ENCODE data around the gene KCNG2. TPM values are rescaled to one million over a fixed set of nuclear protein-coding genes. Genes with fewer than 3 reads are reported as not detected.

The KCNG2 gene
- total RNA-seq, 1 experiment from 2014 or later = not detected

- no peak overlapping the region for H3K27ac ChIP-seq
- no peaks in the 10 kb centered on the region for H3K36me3 ChIP-seq
- H3K27me3 ChIP-seq = no peaks in the 10 kb centered on the region
- H3K4me3 ChIP-seq = no peak overlapping the region
- H3K4me1 ChIP-seq = no peaks in the 10 kb centered on the region
- DNase-seq = no peak
- no peaks in the 10 kb centered on the region for H3K9me3 ChIP-seq (replicated peaks)
Measured at GRCh38 chr18:79826966-79827365, 29.2 kb downstream of the KCNG2 start.

GRCh38 chr18:79828258-79828657 is 30.5 kb downstream of the KCNG2 start:
- DNase-seq = no peak
- Histone ChIP-seq H3K27ac (no peak overlapping the region), H3K4me1 (no peaks in the 10 kb centered on the region), H3K4me3 (no peak overlapping the region), H3K27me3 (no peaks in the 10 kb centered on the region), H3K9me3 (replicated peaks) (no peaks in the 10 kb centered on the region), H3K36me3 (no peaks in the 10 kb centered on the region)

- no peak for DNase-seq
- H3K4me1 ChIP-seq = no peaks in the 10 kb centered on the region
- H3K27me3 ChIP-seq = no peaks in the 10 kb centered on the region
- H3K36me3 ChIP-seq = no peaks in the 10 kb centered on the region
- no peak overlapping the region for H3K4me3 ChIP-seq
- H3K9me3 ChIP-seq (replicated peaks) = no peaks in the 10 kb centered on the region
- H3K27ac ChIP-seq = no peak overlapping the region
Measured at GRCh38 chr18:79829136-79829854, 31.6 kb downstream of the KCNG2 start.

- Histone ChIP-seq H3K36me3 (no peaks in the 10 kb centered on the region), H3K4me3 (no peak overlapping the region), H3K27ac (no peak overlapping the region), H3K27me3 (no peaks in the 10 kb centered on the region), H3K4me1 (no peaks in the 10 kb centered on the region), H3K9me3 (replicated peaks) (no peaks in the 10 kb centered on the region)
- DNase-seq = no peak
Measured at GRCh38 chr18:79832169-79832568, 34.4 kb downstream of the KCNG2 start.

- Histone ChIP-seq H3K9me3 (replicated peaks) (no peaks in the 10 kb centered on the region), H3K36me3 (no peaks in the 10 kb centered on the region), H3K27ac (no peak overlapping the region), H3K4me3 (no peak overlapping the region), H3K4me1 (no peaks in the 10 kb centered on the region), H3K27me3 (no peaks in the 10 kb centered on the region)
- no peak for DNase-seq
Measured at GRCh38 chr18:79834834-79835233, 37.1 kb downstream of the KCNG2 start.

- no peak for DNase-seq
Measured at GRCh38 chr18:79841936-79842335, 44.2 kb downstream of the KCNG2 start.

GRCh38 chr18:79844999-79845563 is 47.3 kb downstream of the KCNG2 start:
- Histone ChIP-seq H3K4me1 (peaks cover 3% of the 10 kb centered on the region; the same call in 1 of the 2 replicates), H3K27ac (no peak overlapping the region), H3K9me3 (replicated peaks) (no peaks in the 10 kb centered on the region), H3K27me3 (no peaks in the 10 kb centered on the region), H3K36me3 (no peaks in the 10 kb centered on the region), H3K4me3 (no peak overlapping the region)
- DNase-seq = no peak

More at GRCh38 chr18:79841936-79842335, 44.2 kb downstream of the KCNG2 start:
- Histone ChIP-seq H3K36me3 (no peaks in the 10 kb centered on the region), H3K9me3 (replicated peaks) (no peaks in the 10 kb centered on the region), H3K4me1 (no peaks in the 10 kb centered on the region), H3K27me3 (no peaks in the 10 kb centered on the region), H3K4me3 (no peak overlapping the region), H3K27ac (no peak overlapping the region)

GRCh38 chr18:79846936-79847557 is 49.3 kb downstream of the KCNG2 start:
- DNase-seq = peak in 1 of 2 experiments; percentile 13
- no peaks in the 10 kb centered on the region for H3K27me3 ChIP-seq
- H3K4me1 ChIP-seq = peaks cover 3% of the 10 kb centered on the region; the same call in 1 of the 2 replicates
- H3K27ac ChIP-seq = no peak overlapping the region
- no peak overlapping the region for H3K4me3 ChIP-seq
- H3K9me3 ChIP-seq (replicated peaks) = no peaks in the 10 kb centered on the region
- H3K36me3 ChIP-seq = no peaks in the 10 kb centered on the region

- Histone ChIP-seq H3K27me3 (no peaks in the 10 kb centered on the region), H3K9me3 (replicated peaks) (no peaks in the 10 kb centered on the region), H3K36me3 (no peaks in the 10 kb centered on the region), H3K4me1 (peaks cover 3% of the 10 kb centered on the region; the same call in 1 of the 2 replicates), H3K4me3 (no peak overlapping the region), H3K27ac (peak overlapping the region; percentile 51; the same call in 1 of the 2 replicates)
- DNase-seq = peak in 1 of 2 experiments; percentile 16
Measured at GRCh38 chr18:79847606-79848293, 50.0 kb downstream of the KCNG2 start.

- H3K36me3 ChIP-seq = no peaks in the 10 kb centered on the region
- no peak overlapping the region for H3K4me3 ChIP-seq
- no peaks in the 10 kb centered on the region for H3K27me3 ChIP-seq
- peaks cover 3% of the 10 kb centered on the region; the same call in 1 of the 2 replicates for H3K4me1 ChIP-seq
- no peaks in the 10 kb centered on the region for H3K9me3 ChIP-seq (replicated peaks)
- H3K27ac ChIP-seq = peak overlapping the region; percentile 51
- DNase-seq = no peak
Measured at GRCh38 chr18:79848294-79848578, 50.5 kb downstream of the KCNG2 start.

GRCh38 chr18:79848579-79849327 is 51.0 kb downstream of the KCNG2 start:
- Histone ChIP-seq H3K4me3 (peak overlapping the region; percentile 25), H3K27ac (peak overlapping the region; percentile 51), H3K27me3 (no peaks in the 10 kb centered on the region), H3K9me3 (replicated peaks) (no peaks in the 10 kb centered on the region), H3K36me3 (no peaks in the 10 kb centered on the region), H3K4me1 (peaks cover 3% of the 10 kb centered on the region; the same call in 1 of the 2 replicates)
- peak; percentile 39 to 54 for DNase-seq

- no peak for DNase-seq
- no peaks in the 10 kb centered on the region for H3K27me3 ChIP-seq
- H3K9me3 ChIP-seq (replicated peaks) = no peaks in the 10 kb centered on the region
- H3K4me3 ChIP-seq = no peak overlapping the region
- peak overlapping the region; percentile 51; the same call in 1 of the 2 replicates for H3K27ac ChIP-seq
- H3K4me1 ChIP-seq = peaks cover 3% of the 10 kb centered on the region; the same call in 1 of the 2 replicates
- no peaks in the 10 kb centered on the region for H3K36me3 ChIP-seq
Measured at GRCh38 chr18:79849328-79850207, 51.8 kb downstream of the KCNG2 start.

- no peaks in the 10 kb centered on the region for H3K27me3 ChIP-seq
- H3K4me1 ChIP-seq = peaks cover 3% of the 10 kb centered on the region; the same call in 1 of the 2 replicates
- H3K27ac ChIP-seq = no peak overlapping the region
- DNase-seq = no peak
- no peak overlapping the region for H3K4me3 ChIP-seq
- H3K9me3 ChIP-seq (replicated peaks) = no peaks in the 10 kb centered on the region
- no peaks in the 10 kb centered on the region for H3K36me3 ChIP-seq
Measured at GRCh38 chr18:79850731-79851130, 53.0 kb downstream of the KCNG2 start.

GRCh38 chr18:79851489-79851888 is 53.8 kb downstream of the KCNG2 start:
- Histone ChIP-seq H3K9me3 (replicated peaks) (no peaks in the 10 kb centered on the region), H3K4me1 (peaks cover 7% of the 10 kb centered on the region), H3K27ac (no peak overlapping the region), H3K36me3 (no peaks in the 10 kb centered on the region), H3K27me3 (no peaks in the 10 kb centered on the region), H3K4me3 (no peak overlapping the region)
- DNase-seq = no peak
